DMS114 treated with DMSO at 0.1 percent for 48 hours (cell line): ENCODE measurements around the gene UBE2E2.

Experiments
- DNase-seq: peaks from one replicate; lab custom pipeline; 2025; ENCODE audit not compliant: unreplicated experiment; lab: John Stamatoyannopoulos, UW

UBE2E2 gene

GRCh38 chr3:23435318-23435717 is 232.2 kb downstream of the UBE2E2 start:
- no peak for DNase-seq

- no peak for DNase-seq
Observed at GRCh38 chr3:23435904-23436303, 232.8 kb downstream of the UBE2E2 start.

- DNase-seq: no peak
Observed at GRCh38 chr3:23437484-23438145, 234.5 kb downstream of the UBE2E2 start.

- DNase-seq: no peak
Observed at GRCh38 chr3:23438657-23439056, 235.5 kb downstream of the UBE2E2 start.

GRCh38 chr3:23439080-23439479 is 236.0 kb downstream of the UBE2E2 start:
- no peak for DNase-seq

- no peak for DNase-seq
Observed at GRCh38 chr3:23440416-23441294, 237.5 kb downstream of the UBE2E2 start.

- no peak for DNase-seq
Observed at GRCh38 chr3:23442598-23443383, 239.7 kb downstream of the UBE2E2 start.

- no peak for DNase-seq
Observed at GRCh38 chr3:23444386-23444785, 241.3 kb downstream of the UBE2E2 start.

- no peak for DNase-seq
Observed at GRCh38 chr3:23446301-23446700, 243.2 kb downstream of the UBE2E2 start.

- DNase-seq: no peak
Observed at GRCh38 chr3:23448998-23449537, 245.9 kb downstream of the UBE2E2 start.

- DNase-seq: no peak
Observed at GRCh38 chr3:23450051-23450450, 246.9 kb downstream of the UBE2E2 start.

GRCh38 chr3:23450806-23451205 is 247.7 kb downstream of the UBE2E2 start:
- no peak for DNase-seq

- DNase-seq: no peak
Observed at GRCh38 chr3:23452408-23452807, 249.3 kb downstream of the UBE2E2 start.

GRCh38 chr3:23455084-23455483 is 252.0 kb downstream of the UBE2E2 start:
- DNase-seq: no peak

- DNase-seq: no peak
Observed at GRCh38 chr3:23455775-23456174, 252.6 kb downstream of the UBE2E2 start.

- no peak for DNase-seq
Observed at GRCh38 chr3:23457697-23458096, 254.6 kb downstream of the UBE2E2 start.

- no peak for DNase-seq
Observed at GRCh38 chr3:23459465-23459864, 256.3 kb downstream of the UBE2E2 start.

GRCh38 chr3:23459889-23460546 is 256.9 kb downstream of the UBE2E2 start:
- no peak for DNase-seq

GRCh38 chr3:23461069-23461468 is 257.9 kb downstream of the UBE2E2 start:
- DNase-seq: no peak

- no peak for DNase-seq
Observed at GRCh38 chr3:23463791-23464190, 260.7 kb downstream of the UBE2E2 start.

- no peak for DNase-seq
Observed at GRCh38 chr3:23465569-23465968, 262.4 kb downstream of the UBE2E2 start.
